ENCODE results near the gene SLC7A6. TPM values are rescaled to one million over a fixed set of nuclear protein-coding genes. Genes with fewer than 3 reads are reported as not detected.
"Not testable (repeated sequence)": the region's sequence is repeated elsewhere in the genome, so short reads cannot be mapped to it uniquely, and the experiment has no call there.

Gene SLC7A6
- total RNA-seq, 1 experiment from 2014 or later, result 53.7 TPM

- no peak for DNase-seq (ENCODE audit: low spot score)
Measured at GRCh38 chr16:68283346-68283745, 19.0 kb downstream of the SLC7A6 start.

- DNase-seq (ENCODE audit: low spot score), result no peak
Measured at GRCh38 chr16:68283801-68284598, 19.7 kb downstream of the SLC7A6 start.

GRCh38 chr16:68284847-68285246, 20.5 kb downstream of the SLC7A6 start:
- DNase-seq (ENCODE audit: low spot score), result no peak

GRCh38 chr16:68285683-68286082, 21.4 kb downstream of the SLC7A6 start:
- DNase-seq (ENCODE audit: low spot score), result no peak

GRCh38 chr16:68286153-68287074, 22.1 kb downstream of the SLC7A6 start:
- DNase-seq (ENCODE audit: low spot score), result no peak

GRCh38 chr16:68287276-68288251, 23.2 kb downstream of the SLC7A6 start:
- DNase-seq (ENCODE audit: low spot score), result no peak

GRCh38 chr16:68288252-68288650, 23.9 kb downstream of the SLC7A6 start:
- no peak for DNase-seq (ENCODE audit: low spot score)

GRCh38 chr16:68288796-68289195, 24.5 kb downstream of the SLC7A6 start:
- DNase-seq (ENCODE audit: low spot score), result not testable (repeated sequence)

- DNase-seq (ENCODE audit: low spot score), result no peak
Measured at GRCh38 chr16:68289202-68289601, 24.9 kb downstream of the SLC7A6 start.

- DNase-seq (ENCODE audit: low spot score), result no peak
Measured at GRCh38 chr16:68289621-68290329, 25.4 kb downstream of the SLC7A6 start.

GRCh38 chr16:68290450-68290849, 26.1 kb downstream of the SLC7A6 start:
- DNase-seq (ENCODE audit: low spot score), result no peak

- DNase-seq (ENCODE audit: low spot score), result no peak
Measured at GRCh38 chr16:68291227-68291626, 26.9 kb downstream of the SLC7A6 start.

- no peak for DNase-seq (ENCODE audit: low spot score)
Measured at GRCh38 chr16:68292425-68292824, 28.1 kb downstream of the SLC7A6 start.

- no peak for DNase-seq (ENCODE audit: low spot score)
Measured at GRCh38 chr16:68296291-68296690, 32.0 kb downstream of the SLC7A6 start.

GRCh38 chr16:68296693-68297092, 32.4 kb downstream of the SLC7A6 start:
- DNase-seq (ENCODE audit: low spot score), result no peak

- no peak for DNase-seq (ENCODE audit: low spot score)
Measured at GRCh38 chr16:68297908-68298307, 33.6 kb downstream of the SLC7A6 start.

- DNase-seq (ENCODE audit: low spot score), result no peak
Measured at GRCh38 chr16:68298312-68298711, 34.0 kb downstream of the SLC7A6 start.

GRCh38 chr16:68298907-68299561, 34.7 kb downstream of the SLC7A6 start:
- no peak for DNase-seq (ENCODE audit: low spot score)

- DNase-seq (ENCODE audit: low spot score), result no peak
Measured at GRCh38 chr16:68299571-68300453, 35.5 kb downstream of the SLC7A6 start.
